Astrocyte (in vitro differentiated cells and primary cell): Measurements from ENCODE around the gene PARVB. TPM values are rescaled to one million over a fixed set of nuclear protein-coding genes. Genes with fewer than 3 reads are reported as not detected.

Source experiments
- DNase-seq: peaks from one replicate; pipeline ENCODE4 v3.0.0-alpha.2; 2010; ENCODE audit warnings: low read depth
- FAIRE-seq: peaks from 2 replicates; lab custom pipeline; 2011; peaks lifted over from hg19 to GRCh38; lab: Jason Lieb, UNC
- H2AFZ ChIP-seq: 2 replicates; pipeline ENCODE4 v1.6.0; 2012; ENCODE audit warnings: low read depth, low read length, inconsistent platforms
- H3K27ac ChIP-seq: 2 replicates; pipeline ENCODE4 v1.5.1; 2011; ENCODE audit warnings: low read depth, low read length, inconsistent platforms
- H3K27me3 ChIP-seq: 2 replicates; pipeline ENCODE4 v1.6.0; 2011; ENCODE audit warnings: low read length, inconsistent platforms; ENCODE audit not compliant: insufficient read depth
- H3K36me3 ChIP-seq: 2 replicates; pipeline ENCODE4 v1.5.1; 2011; ENCODE audit warnings: low read length, inconsistent platforms; ENCODE audit not compliant: insufficient read depth
- H3K4me1 ChIP-seq: 2 replicates; pipeline ENCODE4 v1.5.1; 2011; ENCODE audit warnings: low read length, inconsistent platforms; ENCODE audit not compliant: insufficient read depth
- H3K4me2 ChIP-seq: 2 replicates; pipeline ENCODE4 v1.6.0; 2012; ENCODE audit warnings: low read length, inconsistent platforms
- H3K4me3 ChIP-seq: 2 replicates; pipeline ENCODE4 v1.5.1; 2011; ENCODE audit warnings: low read depth, mild to moderate bottlenecking, low read length, inconsistent platforms; ENCODE audit not compliant: insufficient read depth
- H3K79me2 ChIP-seq: 2 replicates; pipeline ENCODE4 v1.6.0; 2012; ENCODE audit warnings: mild to moderate bottlenecking, low read length, inconsistent platforms; ENCODE audit not compliant: insufficient read depth
- H3K9ac ChIP-seq: 2 replicates; pipeline ENCODE4 v1.6.0; 2012; ENCODE audit warnings: mild to moderate bottlenecking, low read length, inconsistent platforms
- H3K9me3 ChIP-seq: 2 replicates; pipeline ENCODE4 v1.5.1; 2012; ENCODE audit warnings: low read depth, mild to moderate bottlenecking, low read length, inconsistent platforms; ENCODE audit not compliant: insufficient read depth
- H4K20me1 ChIP-seq: 2 replicates; pipeline ENCODE4 v1.6.0; 2012; ENCODE audit warnings: low read length, inconsistent platforms; ENCODE audit not compliant: insufficient read depth
- H3K27ac Mint-ChIP-seq: one replicate; pipeline ENCODE4 v1.8.0; 2021; ENCODE audit warnings: mild to moderate bottlenecking, mixed read lengths; ENCODE audit not compliant: unreplicated experiment
- H3K27me3 Mint-ChIP-seq: one replicate; pipeline ENCODE4 v1.8.0; 2021; ENCODE audit warnings: low read depth, mixed read lengths; ENCODE audit not compliant: unreplicated experiment
- H3K36me3 Mint-ChIP-seq: one replicate; pipeline ENCODE4 v1.8.0; 2021; ENCODE audit warnings: low read depth, mixed read lengths; ENCODE audit not compliant: unreplicated experiment
- H3K4me1 Mint-ChIP-seq: one replicate; pipeline ENCODE4 v1.8.0; 2021; ENCODE audit warnings: low read depth, mixed read lengths; ENCODE audit not compliant: unreplicated experiment
- H3K4me3 Mint-ChIP-seq: one replicate; pipeline ENCODE4 v1.8.0; 2021; ENCODE audit warnings: mild to moderate bottlenecking, moderate library complexity, mixed read lengths; ENCODE audit not compliant: unreplicated experiment
- H3K9me3 Mint-ChIP-seq: one replicate; pipeline ENCODE4 v1.8.0; 2021; ENCODE audit warnings: mild to moderate bottlenecking, mixed read lengths; ENCODE audit not compliant: unreplicated experiment
- CTCF ChIP-seq: IDR thresholded peaks from 2 replicates; pipeline ENCODE4 v1.5.1; 2011; ENCODE audit warnings: low read depth, mild to moderate bottlenecking, inconsistent platforms, low read length, moderate library complexity; ENCODE audit not compliant: insufficient read depth
- EZH2 ChIP-seq: IDR thresholded peaks from 2 replicates; pipeline ENCODE4 v1.6.1; 2012; ENCODE audit warnings: mild to moderate bottlenecking, low read length, inconsistent platforms; ENCODE audit not compliant: insufficient read depth
- total RNA-seq: library from RNA; stranded (reverse); gene quantifications from 2 replicates; pipeline ENCODE4 v1.2.1, GENCODE V29; 2021

The PARVB gene
- total RNA-seq, 1 donor from 2014 or later, result 22.0 TPM

- Histone ChIP-seq H3K79me2 (peaks cover 5% of the 10 kb centered on the region), H3K27me3 (no peaks in the 10 kb centered on the region), H3K36me3 (peaks cover 21% of the 10 kb centered on the region), H4K20me1 (peaks cover 43% of the 10 kb centered on the region), H3K9me3 (no peaks in the 10 kb centered on the region), H3K4me1 (peaks cover 9% of the 10 kb centered on the region), H3K4me3 (no peak overlapping the region), H2AFZ (no peak overlapping the region), H3K27ac (no peak overlapping the region), H3K4me2 (no peak overlapping the region), H3K9ac (no peak overlapping the region)
- Mint-ChIP-seq H3K9me3 (no peaks in the 10 kb centered on the region), H3K4me1 (no peaks in the 10 kb centered on the region), H3K4me3 (no peak overlapping the region), H3K27me3 (no peaks in the 10 kb centered on the region), H3K36me3 (peaks cover 16% of the 10 kb centered on the region), H3K27ac (no peak overlapping the region)
- no peak for FAIRE-seq
- DNase-seq, result no peak
- TF ChIP-seq CTCF (no peak), EZH2 (no peak)
Observed at GRCh38 chr22:43991316-43992020, 32.6 kb upstream of the PARVB start.

- H3K4me1 Mint-ChIP-seq, result no peaks in the 10 kb centered on the region
- Histone ChIP-seq H3K36me3 (peaks cover 24% of the 10 kb centered on the region), H3K79me2 (peaks cover 5% of the 10 kb centered on the region), H3K27me3 (no peaks in the 10 kb centered on the region), H4K20me1 (peaks cover 45% of the 10 kb centered on the region), H2AFZ (no peak overlapping the region), H3K4me1 (peaks cover 9% of the 10 kb centered on the region), H3K9me3 (no peaks in the 10 kb centered on the region), H3K4me2 (no peak overlapping the region), H3K27ac (no peak overlapping the region), H3K9ac (no peak overlapping the region), H3K4me3 (no peak overlapping the region)
- peaks cover 15% of the 10 kb centered on the region for H3K36me3 Mint-ChIP-seq
- no peaks in the 10 kb centered on the region for H3K9me3 Mint-ChIP-seq
- TF ChIP-seq EZH2 (no peak), CTCF (no peak)
- H3K4me3 Mint-ChIP-seq, result no peak overlapping the region
- DNase-seq (peak; percentile 59), FAIRE-seq (no peak)
- no peaks in the 10 kb centered on the region for H3K27me3 Mint-ChIP-seq
- H3K27ac Mint-ChIP-seq, result no peak overlapping the region
Observed at GRCh38 chr22:43992331-43992821, 31.7 kb upstream of the PARVB start.

GRCh38 chr22:43993072-43993760 lies 30.9 kb upstream of the PARVB start:
- H3K27me3 Mint-ChIP-seq, result no peaks in the 10 kb centered on the region
- no peak overlapping the region for H3K4me3 Mint-ChIP-seq
- no peak overlapping the region for H3K27ac Mint-ChIP-seq
- H3K9ac ChIP-seq, result no peak overlapping the region
- H3K9me3 ChIP-seq, result no peaks in the 10 kb centered on the region
- peaks cover 24% of the 10 kb centered on the region for H3K36me3 ChIP-seq
- H2AFZ ChIP-seq, result no peak overlapping the region
- H3K4me2 ChIP-seq, result no peak overlapping the region
- H3K4me1 ChIP-seq, result peaks cover 9% of the 10 kb centered on the region
- H3K4me1 Mint-ChIP-seq, result no peaks in the 10 kb centered on the region
- FAIRE-seq (no peak), DNase-seq (peak; percentile 16)
- no peaks in the 10 kb centered on the region for H3K9me3 Mint-ChIP-seq
- peaks cover 5% of the 10 kb centered on the region for H3K79me2 ChIP-seq
- TF ChIP-seq EZH2 (no peak), CTCF (peak; percentile 95)
- no peaks in the 10 kb centered on the region for H3K27me3 ChIP-seq
- H3K4me3 ChIP-seq, result no peak overlapping the region
- no peak overlapping the region for H3K27ac ChIP-seq
- H4K20me1 ChIP-seq, result peaks cover 45% of the 10 kb centered on the region
- peaks cover 13% of the 10 kb centered on the region for H3K36me3 Mint-ChIP-seq
